GM12864 (cell line): ENCODE measurements around the gene TRAPPC3L.

Source experiments
- DNase-seq: peaks from one replicate; pipeline ENCODE4 v3.0.0-alpha.2; 2011; ENCODE audit warnings: low read depth
- H3K4me3 ChIP-seq: 2 replicates; pipeline ENCODE4 v1.5.1; 2011; ENCODE audit warnings: mild to moderate bottlenecking, low read depth, low read length, control low read depth
- TF ChIP-seq, protein P1 (sequence below): IDR thresholded peaks from 2 replicates; pipeline ENCODE4 v1.5.1; 2011; ENCODE audit warnings: low read depth, mild to moderate bottlenecking, moderate library complexity, low read length, control low read depth, inconsistent platforms; ENCODE audit errors: missing control alignments

The TRAPPC3L gene

DNA sequence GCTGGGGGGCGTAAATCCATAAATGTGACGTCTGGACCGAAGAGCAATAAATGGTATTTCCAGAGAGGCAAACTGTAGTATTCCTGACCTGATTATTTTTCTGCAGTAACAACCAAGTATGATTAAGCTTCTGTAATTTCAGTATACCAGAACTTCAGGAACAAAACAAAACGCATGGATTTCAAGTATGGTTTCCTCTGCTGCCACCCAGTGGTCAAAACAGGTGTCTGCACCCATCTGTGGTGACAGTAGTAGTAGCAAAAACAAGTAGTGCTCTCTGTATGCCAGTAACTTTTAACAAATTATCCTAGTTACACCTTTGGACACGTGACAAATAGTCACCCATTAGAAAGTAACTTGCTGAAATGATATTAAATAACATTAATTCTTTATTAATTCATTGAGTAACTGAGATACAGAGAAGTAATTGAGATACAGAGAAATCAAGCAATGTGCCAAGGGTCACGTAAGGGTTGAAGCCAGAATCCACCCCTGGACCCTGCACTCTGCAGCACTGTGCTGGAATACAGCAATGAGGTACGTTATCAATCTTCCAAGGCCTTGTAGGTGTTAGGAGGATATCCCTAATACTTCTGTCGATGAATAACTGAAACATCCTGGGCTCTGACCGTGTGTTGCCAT is 16.0 kb upstream of the TRAPPC3L start:
- H3K4me3 ChIP-seq, result no peak overlapping the region
- DNase-seq, result peak; percentile 24
- TF ChIP-seq, protein P1, sequence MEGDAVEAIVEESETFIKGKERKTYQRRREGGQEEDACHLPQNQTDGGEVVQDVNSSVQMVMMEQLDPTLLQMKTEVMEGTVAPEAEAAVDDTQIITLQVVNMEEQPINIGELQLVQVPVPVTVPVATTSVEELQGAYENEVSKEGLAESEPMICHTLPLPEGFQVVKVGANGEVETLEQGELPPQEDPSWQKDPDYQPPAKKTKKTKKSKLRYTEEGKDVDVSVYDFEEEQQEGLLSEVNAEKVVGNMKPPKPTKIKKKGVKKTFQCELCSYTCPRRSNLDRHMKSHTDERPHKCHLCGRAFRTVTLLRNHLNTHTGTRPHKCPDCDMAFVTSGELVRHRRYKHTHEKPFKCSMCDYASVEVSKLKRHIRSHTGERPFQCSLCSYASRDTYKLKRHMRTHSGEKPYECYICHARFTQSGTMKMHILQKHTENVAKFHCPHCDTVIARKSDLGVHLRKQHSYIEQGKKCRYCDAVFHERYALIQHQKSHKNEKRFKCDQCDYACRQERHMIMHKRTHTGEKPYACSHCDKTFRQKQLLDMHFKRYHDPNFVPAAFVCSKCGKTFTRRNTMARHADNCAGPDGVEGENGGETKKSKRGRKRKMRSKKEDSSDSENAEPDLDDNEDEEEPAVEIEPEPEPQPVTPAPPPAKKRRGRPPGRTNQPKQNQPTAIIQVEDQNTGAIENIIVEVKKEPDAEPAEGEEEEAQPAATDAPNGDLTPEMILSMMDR, result peak; percentile 83

DNA sequence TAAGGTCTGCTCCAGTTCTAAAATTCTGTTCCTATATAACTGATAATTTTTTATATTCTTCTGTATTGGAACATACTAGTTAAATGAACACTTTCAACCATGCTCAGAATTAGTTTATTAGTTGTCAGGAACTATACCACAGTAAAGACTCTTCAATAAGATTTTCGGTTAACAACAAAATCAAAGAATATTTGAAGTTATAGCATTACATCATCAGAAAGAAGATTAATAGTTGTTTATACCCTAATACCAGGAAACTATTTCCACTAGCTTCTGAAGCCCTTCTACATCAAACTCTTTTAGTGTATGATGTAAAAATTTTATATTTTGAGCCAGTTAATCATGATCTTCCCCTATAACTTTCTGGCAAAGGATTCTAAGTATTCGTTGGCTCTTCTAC is 14.6 kb upstream of the TRAPPC3L start:
- TF ChIP-seq, protein P1, result no peak
- no peak for DNase-seq
- no peak overlapping the region for H3K4me3 ChIP-seq

DNA sequence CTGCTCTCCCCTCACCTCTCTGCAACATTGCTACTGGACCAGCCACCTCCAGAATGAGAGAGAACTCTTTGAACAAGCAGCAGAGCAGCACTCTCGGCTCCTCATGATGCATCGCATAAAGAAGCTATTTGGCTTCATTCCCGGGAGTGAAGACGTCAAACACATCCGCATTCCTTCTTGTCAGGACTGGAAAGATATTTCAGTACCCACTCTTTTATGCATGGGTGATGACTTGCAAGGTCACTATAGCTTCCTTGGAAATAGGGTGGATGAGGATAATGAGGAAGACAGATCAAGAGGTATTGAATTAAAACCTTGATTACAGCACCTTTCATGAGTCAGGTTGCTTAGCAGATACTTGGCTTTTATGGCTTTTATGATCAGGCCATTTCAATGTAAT is 12.4 kb upstream of the TRAPPC3L start:
- no peak for DNase-seq
- H3K4me3 ChIP-seq, result no peak overlapping the region
- TF ChIP-seq, protein P1, result no peak

DNA sequence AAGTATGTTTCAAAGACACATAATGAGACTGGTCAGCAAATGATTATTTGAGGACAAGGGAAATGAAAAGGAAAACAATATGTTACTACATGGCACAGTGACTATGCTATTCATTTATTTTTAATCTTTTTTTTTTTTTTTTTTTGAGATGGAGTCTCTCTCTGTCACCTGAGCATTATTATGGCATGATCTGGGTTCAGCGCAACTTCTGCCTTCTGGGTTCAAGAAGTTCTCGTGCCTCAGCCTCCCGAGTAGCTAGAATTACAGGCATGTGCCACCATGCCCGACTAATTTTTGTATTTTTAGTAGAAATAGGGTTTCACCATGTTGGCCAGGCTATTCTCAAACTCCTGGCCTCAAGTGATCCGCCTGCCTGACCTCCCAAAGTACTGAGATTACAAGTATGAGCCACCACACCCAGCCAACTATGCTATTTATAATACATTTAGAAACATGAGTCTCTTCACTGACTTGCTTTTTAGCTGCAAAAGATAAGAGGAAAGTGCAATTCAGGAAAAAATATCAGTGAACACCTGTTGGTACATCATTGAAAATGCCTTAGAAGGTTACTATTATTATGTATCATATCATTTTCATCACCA is 11.4 kb upstream of the TRAPPC3L start:
- TF ChIP-seq, protein P1, result no peak
- no peak overlapping the region for H3K4me3 ChIP-seq
- no peak for DNase-seq

DNA sequence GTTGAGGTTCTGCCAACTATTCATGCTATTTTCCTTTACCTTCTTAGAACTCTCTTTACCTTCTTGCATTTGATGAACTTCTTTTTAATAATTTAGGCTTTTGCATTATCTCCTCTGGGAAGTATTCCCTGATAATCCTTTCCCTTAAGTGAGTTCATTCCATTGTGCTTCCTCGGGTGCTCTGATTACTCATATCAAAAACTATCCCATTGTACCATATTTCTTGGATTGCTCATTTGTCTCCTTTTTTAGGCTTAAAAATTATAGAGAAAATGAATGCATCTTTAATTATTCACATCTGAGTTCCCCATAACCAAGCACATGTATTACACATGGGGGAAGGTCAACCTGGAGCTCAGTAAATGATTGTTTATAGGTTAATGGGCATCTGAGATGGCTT is 10.6 kb upstream of the TRAPPC3L start:
- TF ChIP-seq, protein P1, result no peak
- H3K4me3 ChIP-seq, result no peak overlapping the region
- no peak for DNase-seq

DNA sequence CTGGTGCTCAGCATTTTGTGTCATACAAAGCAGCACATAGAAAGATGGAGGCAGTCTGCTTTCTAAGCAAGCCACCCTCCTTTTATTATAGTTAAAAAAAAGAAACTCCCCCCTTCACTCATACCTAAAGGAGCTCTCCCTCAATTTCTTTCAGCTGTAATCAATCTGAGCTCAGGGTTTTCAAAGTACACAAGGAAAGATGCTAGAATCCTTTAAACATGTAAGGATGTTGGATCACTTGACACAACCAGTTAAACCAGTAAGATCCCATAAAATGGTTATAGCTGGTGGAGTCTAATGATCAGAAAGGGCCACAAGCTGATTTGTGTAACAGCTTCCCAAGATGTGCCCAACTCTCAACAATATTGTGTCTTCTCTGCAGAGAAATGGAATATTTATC is 8.0 kb upstream of the TRAPPC3L start, which contains the start of gene CALHM4:
Gene CALHM4 (plus strand): TSS at position 301 of the 400 bp plus-strand sequence. CDS start 43 bp downstream, at position 344.
- no peak for DNase-seq
- no peak within 1 kb of the TSS for H3K4me3 ChIP-seq
- TF ChIP-seq, protein P1, result no peak

DNA sequence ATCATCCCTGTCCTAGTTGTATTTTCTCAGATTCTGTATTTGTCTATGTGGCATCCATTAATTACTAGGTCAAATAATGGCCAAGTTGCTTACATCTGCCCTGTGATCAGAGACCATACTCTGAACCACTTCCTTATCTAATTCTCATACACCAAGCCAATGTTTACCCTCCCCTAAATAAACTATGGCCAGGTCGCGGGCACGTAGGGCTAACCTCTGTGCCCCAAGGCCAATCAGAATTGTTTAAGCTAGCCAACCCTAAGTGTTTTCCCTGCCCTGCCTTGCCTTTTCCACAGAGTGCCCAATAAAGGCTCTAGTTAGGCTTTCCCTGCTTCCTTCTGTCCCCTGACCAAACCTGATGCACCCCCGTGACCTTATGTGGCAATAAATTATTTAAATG is 5.3 kb upstream of the TRAPPC3L start:
- no peak for DNase-seq
- TF ChIP-seq, protein P1, result no peak
- H3K4me3 ChIP-seq, result no peak overlapping the region
